Endodermal cell (in vitro differentiated cells): Measurements from ENCODE around the gene TPCN2. TPM values are rescaled to one million over a fixed set of nuclear protein-coding genes. Genes with fewer than 3 reads are reported as not detected.

Source experiments
- DNase-seq: peaks from one replicate; pipeline ENCODE4 v3.0.0-alpha.2; 2017
- H3K27ac ChIP-seq: 2 replicates; pipeline ENCODE4 v1.5.1; 2013; ENCODE audit warnings: mild to moderate bottlenecking, low read depth, low read length, moderate library complexity
- H3K27me3 ChIP-seq: 2 replicates; pipeline ENCODE4 v1.6.1; 2013; ENCODE audit warnings: mild to moderate bottlenecking, low read length, moderate library complexity; ENCODE audit not compliant: insufficient read depth, control insufficient read depth, poor library complexity, severe bottlenecking
- H3K36me3 ChIP-seq: 2 replicates; pipeline ENCODE4 v1.7.0; 2013; ENCODE audit warnings: mild to moderate bottlenecking, low read length, moderate library complexity; ENCODE audit not compliant: control insufficient read depth, insufficient read depth
- H3K4me1 ChIP-seq: one replicate; pipeline ENCODE4 v1.7.0; 2013; ENCODE audit warnings: low read length; ENCODE audit not compliant: control insufficient read depth, insufficient read depth
- H3K4me3 ChIP-seq: 2 replicates; pipeline ENCODE4 v1.5.1; 2013; ENCODE audit warnings: mild to moderate bottlenecking, low read length, moderate library complexity
- H3K9ac ChIP-seq: 2 replicates; pipeline ENCODE4 v1.6.1; 2013; ENCODE audit warnings: mild to moderate bottlenecking, low read length, moderate library complexity; ENCODE audit not compliant: poor library complexity, severe bottlenecking; ENCODE audit errors: extremely low read depth
- H3K9me3 ChIP-seq: 2 replicates; pipeline ENCODE4 v1.6.1; 2013; ENCODE audit warnings: mild to moderate bottlenecking, low read length, moderate library complexity; ENCODE audit not compliant: control insufficient read depth
- H3K27ac Mint-ChIP-seq: 2 replicates; pipeline ENCODE4 v1.8.0; 2020; ENCODE audit warnings: mixed read lengths
- H3K27me3 Mint-ChIP-seq: 2 replicates; pipeline ENCODE4 v1.8.0; 2021; ENCODE audit warnings: mild to moderate bottlenecking, mixed read lengths; ENCODE audit not compliant: insufficient read depth
- H3K36me3 Mint-ChIP-seq: 2 replicates; pipeline ENCODE4 v1.8.0; 2020; ENCODE audit warnings: low read depth, mixed read lengths
- H3K4me1 Mint-ChIP-seq: 2 replicates; pipeline ENCODE4 v1.8.0; 2020; ENCODE audit warnings: mixed read lengths
- H3K4me3 Mint-ChIP-seq: 2 replicates; pipeline ENCODE4 v1.8.0; 2020; ENCODE audit warnings: mild to moderate bottlenecking, moderate library complexity, mixed read lengths
- H3K9me3 Mint-ChIP-seq: 2 replicates; pipeline ENCODE4 v1.8.0; 2020; ENCODE audit warnings: mild to moderate bottlenecking, mixed read lengths
- WGBS, 2 experiments: methylation state at CpG; one replicate each; pipeline versions ENCODE4 v1.1.5 to v1.1.7; 2013; ENCODE audit warnings: missing lambda C conversion rate in 2 of 2, mixed read lengths in 1 of 2; ENCODE audit not compliant: insufficient coverage in 1 of 2, insufficient read length in 1 of 2; 5-methylcytosine and 5-hydroxymethylcytosine counted together
- total RNA-seq, 2 donors: library from RNA; stranded (reverse); fragmentation: NEBNext Ultra II Directional in 1 of 2; extraction: Animal tissue kit (Norgen Biotek cat#: 25700) in 1 of 2; gene quantifications; 2 replicates in 1 of 2; 3 replicates in 1 of 2; pipeline ENCODE4 v1.2.1, GENCODE V29; 2021
- TF ChIP-seq, protein P1 (sequence below): fragments of 200-600 bp; sonication (generic); conservative IDR thresholded peaks from 2 replicates; pipeline ENCODE4 v1.5.0; 2021; ENCODE audit warnings: antibody characterized with exemption, mild to moderate bottlenecking

The TPCN2 gene
- total RNA-seq, 2 donors from 2014 or later, result 20.7 to 27.9 TPM

DNA sequence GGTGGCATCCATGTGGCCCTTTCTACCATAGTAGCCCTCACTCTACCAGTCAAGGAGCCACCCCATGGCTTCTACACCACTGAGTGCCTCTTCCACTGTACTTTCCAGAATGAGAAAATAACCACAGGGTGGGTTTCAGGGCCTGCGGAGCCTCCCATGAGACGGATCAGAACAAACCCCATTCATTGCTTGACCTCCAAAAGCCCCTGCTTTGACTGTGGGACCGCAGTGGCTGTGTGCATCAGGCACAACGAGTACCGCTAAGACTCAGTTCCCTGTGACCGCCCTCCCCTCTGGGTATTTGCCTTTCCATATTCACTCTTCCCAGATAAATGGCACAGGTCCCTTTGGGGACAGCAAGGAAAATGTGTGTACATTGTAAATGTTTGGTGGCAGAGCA is 24.2 kb upstream of the TPCN2 start:
- Histone ChIP-seq H3K4me1 (no peaks in the 10 kb centered on the region), H3K36me3 (no peaks in the 10 kb centered on the region), H3K9ac (no peak overlapping the region), H3K4me3 (no peak overlapping the region), H3K27ac (no peak overlapping the region), H3K27me3 (no peaks in the 10 kb centered on the region), H3K9me3 (no peaks in the 10 kb centered on the region)
- Mint-ChIP-seq H3K9me3 (no peaks in the 10 kb centered on the region), H3K4me3 (no peak overlapping the region), H3K27me3 (no peaks in the 10 kb centered on the region), H3K27ac (no peak overlapping the region), H3K36me3 (no peaks in the 10 kb centered on the region), H3K4me1 (no peaks in the 10 kb centered on the region)
- TF ChIP-seq, protein P1, sequence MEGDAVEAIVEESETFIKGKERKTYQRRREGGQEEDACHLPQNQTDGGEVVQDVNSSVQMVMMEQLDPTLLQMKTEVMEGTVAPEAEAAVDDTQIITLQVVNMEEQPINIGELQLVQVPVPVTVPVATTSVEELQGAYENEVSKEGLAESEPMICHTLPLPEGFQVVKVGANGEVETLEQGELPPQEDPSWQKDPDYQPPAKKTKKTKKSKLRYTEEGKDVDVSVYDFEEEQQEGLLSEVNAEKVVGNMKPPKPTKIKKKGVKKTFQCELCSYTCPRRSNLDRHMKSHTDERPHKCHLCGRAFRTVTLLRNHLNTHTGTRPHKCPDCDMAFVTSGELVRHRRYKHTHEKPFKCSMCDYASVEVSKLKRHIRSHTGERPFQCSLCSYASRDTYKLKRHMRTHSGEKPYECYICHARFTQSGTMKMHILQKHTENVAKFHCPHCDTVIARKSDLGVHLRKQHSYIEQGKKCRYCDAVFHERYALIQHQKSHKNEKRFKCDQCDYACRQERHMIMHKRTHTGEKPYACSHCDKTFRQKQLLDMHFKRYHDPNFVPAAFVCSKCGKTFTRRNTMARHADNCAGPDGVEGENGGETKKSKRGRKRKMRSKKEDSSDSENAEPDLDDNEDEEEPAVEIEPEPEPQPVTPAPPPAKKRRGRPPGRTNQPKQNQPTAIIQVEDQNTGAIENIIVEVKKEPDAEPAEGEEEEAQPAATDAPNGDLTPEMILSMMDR, result no peak
- DNase-seq, result no peak
- WGBS, 2 experiments, result 85 to 90% methylated on average over 5 to 6 of the region's 6 CpGs

DNA sequence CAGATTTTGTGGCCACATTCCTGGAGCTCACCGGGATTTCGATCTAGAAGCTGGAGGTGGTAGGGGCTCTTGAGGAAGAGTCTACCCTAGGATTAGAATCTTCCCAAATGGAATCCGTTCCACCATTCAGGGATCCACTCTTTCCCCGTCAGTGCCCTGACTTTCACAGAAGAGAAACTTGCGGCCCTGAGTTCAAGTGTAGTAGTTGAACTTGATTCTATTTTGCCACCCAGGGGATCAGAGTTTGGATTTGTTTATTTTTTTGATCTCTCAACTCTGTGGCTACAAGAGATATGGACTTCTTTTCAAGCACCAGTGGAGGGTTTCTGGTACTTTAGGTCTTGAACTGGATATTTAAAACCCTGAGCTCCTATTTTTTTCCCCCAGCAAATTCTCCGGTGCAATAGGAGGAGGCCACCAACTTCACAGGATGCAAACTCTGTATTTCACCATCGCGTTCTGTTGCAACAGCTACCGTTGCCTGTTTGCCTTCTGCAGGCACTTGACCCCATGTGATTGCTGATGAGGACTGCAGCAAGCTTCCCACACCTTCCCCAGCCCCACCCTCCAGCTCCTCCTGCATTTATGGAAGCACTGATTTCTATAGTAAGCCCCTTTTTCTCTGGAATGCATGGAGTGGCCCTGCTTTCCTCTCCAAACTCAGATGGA is 20.9 kb upstream of the TPCN2 start:
- WGBS, 2 experiments, result 82 to 88% methylated on average over 8 to 9 of the region's 9 CpGs
- no peak overlapping the region for H3K27ac ChIP-seq
- no peak for DNase-seq

DNA sequence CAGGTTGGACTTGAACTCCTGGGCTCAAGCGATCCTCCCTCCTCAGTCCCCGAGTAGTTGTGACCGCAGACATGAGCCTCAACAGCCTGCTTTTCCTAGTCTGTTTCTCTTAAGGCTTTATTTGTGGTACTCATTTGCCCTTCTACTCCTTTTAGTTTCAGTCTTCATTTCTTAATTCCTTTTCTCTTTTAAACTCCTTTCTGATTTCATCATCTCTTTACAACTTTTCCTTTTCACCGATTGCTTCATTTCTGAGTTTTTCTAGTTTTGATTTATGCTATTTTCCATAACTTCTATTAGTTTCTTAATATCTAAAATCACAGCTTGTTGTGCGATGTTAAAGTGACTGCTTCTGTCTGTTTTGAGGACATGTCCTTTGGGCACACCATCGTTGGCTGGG is 18.4 kb upstream of the TPCN2 start:
- H3K9me3 Mint-ChIP-seq, result no peaks in the 10 kb centered on the region
- H3K9me3 ChIP-seq, result no peaks in the 10 kb centered on the region
- H3K36me3 Mint-ChIP-seq, result no peaks in the 10 kb centered on the region
- H3K4me3 ChIP-seq, result no peak overlapping the region
- 89 to 92% methylated on average over 2 to 6 of the region's 6 CpGs for WGBS, 2 experiments
- no peaks in the 10 kb centered on the region for H3K4me1 Mint-ChIP-seq
- no peaks in the 10 kb centered on the region for H3K36me3 ChIP-seq
- H3K27me3 Mint-ChIP-seq, result no peaks in the 10 kb centered on the region
- H3K9ac ChIP-seq, result no peak overlapping the region
- no peak overlapping the region for H3K4me3 Mint-ChIP-seq
- no peak overlapping the region for H3K27ac ChIP-seq
- no peaks in the 10 kb centered on the region for H3K4me1 ChIP-seq
- DNase-seq, result no peak
- H3K27me3 ChIP-seq, result no peaks in the 10 kb centered on the region
- H3K27ac Mint-ChIP-seq, result no peak overlapping the region
- TF ChIP-seq, protein P1, result no peak

More for the DNA sequence above, 20.9 kb upstream of the TPCN2 start:
- no peaks in the 10 kb centered on the region for H3K36me3 ChIP-seq
- Mint-ChIP-seq H3K4me3 (no peak overlapping the region), H3K36me3 (no peaks in the 10 kb centered on the region), H3K4me1 (no peaks in the 10 kb centered on the region), H3K27me3 (no peaks in the 10 kb centered on the region), H3K27ac (no peak overlapping the region), H3K9me3 (no peaks in the 10 kb centered on the region)
- no peak overlapping the region for H3K4me3 ChIP-seq
- H3K4me1 ChIP-seq, result no peaks in the 10 kb centered on the region
- no peaks in the 10 kb centered on the region for H3K9me3 ChIP-seq
- H3K27me3 ChIP-seq, result no peaks in the 10 kb centered on the region
- no peak overlapping the region for H3K9ac ChIP-seq
- TF ChIP-seq, protein P1, result no peak
